Measurements from ENCODE around the gene CADM1.
A peak's percentile ranks its signal among the peaks of the same experiment; 100 is the strongest.

CADM1 gene

DNA sequence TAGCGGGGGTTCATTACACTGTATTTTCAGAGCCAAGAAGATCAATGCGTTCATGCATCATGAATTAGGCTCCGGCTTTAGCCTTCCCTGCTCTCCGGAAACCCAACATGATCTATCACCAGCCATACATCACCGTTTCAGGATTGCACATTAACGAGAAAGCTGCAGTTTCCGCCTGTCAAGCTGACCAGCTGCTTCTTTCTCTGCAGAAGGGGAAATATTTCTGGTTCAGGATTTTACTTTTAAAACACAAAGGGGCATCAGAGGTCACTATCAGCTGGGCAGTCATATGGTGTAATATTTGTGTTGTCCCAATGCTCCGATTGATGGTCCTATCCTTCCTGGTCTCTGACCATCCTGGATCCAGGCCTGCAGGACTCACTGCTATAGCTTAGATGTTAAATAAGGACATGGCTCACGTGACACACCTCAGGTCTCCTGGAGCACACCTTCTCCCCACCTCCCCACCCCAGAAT lies 21.4 kb upstream of the CADM1 start:
- no peaks in the 10 kb centered on the region for H3K4me1 Mint-ChIP-seq (ENCODE audit: low read depth)
- H3K36me3 Mint-ChIP-seq (ENCODE audit: low read depth): no peaks in the 10 kb centered on the region
- H3K4me3 Mint-ChIP-seq: no peak overlapping the region
- DNase-seq: no peak
- peaks cover 10% of the 10 kb centered on the region for H3K27me3 Mint-ChIP-seq
- no peak overlapping the region for H3K27ac Mint-ChIP-seq
- no peaks in the 10 kb centered on the region for H3K9me3 Mint-ChIP-seq

DNA sequence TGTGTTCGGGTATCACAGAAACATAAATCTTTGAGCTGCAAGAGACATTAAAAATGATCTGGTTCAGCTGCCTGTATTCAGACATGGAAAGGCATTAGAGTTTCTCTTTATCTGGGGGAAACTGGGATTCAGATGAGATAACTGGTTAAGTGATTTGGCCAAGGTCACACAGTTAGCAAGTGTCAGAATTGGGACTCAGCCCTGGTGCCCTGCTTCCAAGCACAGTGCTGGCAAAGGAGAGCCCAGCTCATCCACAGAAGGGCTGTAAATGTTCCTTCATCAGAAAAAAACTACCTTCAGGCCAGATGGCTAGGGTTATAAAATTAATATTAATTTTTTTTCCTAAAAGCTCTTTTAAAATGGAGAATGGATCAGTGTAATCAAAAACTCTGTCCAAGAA lies 20.4 kb upstream of the CADM1 start:
- H3K36me3 Mint-ChIP-seq (ENCODE audit: low read depth): no peaks in the 10 kb centered on the region
- H3K4me1 Mint-ChIP-seq (ENCODE audit: low read depth): no peaks in the 10 kb centered on the region
- H3K27me3 Mint-ChIP-seq: peaks cover 11% of the 10 kb centered on the region
- no peaks in the 10 kb centered on the region for H3K9me3 Mint-ChIP-seq
- DNase-seq: no peak
- no peak overlapping the region for H3K27ac Mint-ChIP-seq
- H3K4me3 Mint-ChIP-seq: no peak overlapping the region

DNA sequence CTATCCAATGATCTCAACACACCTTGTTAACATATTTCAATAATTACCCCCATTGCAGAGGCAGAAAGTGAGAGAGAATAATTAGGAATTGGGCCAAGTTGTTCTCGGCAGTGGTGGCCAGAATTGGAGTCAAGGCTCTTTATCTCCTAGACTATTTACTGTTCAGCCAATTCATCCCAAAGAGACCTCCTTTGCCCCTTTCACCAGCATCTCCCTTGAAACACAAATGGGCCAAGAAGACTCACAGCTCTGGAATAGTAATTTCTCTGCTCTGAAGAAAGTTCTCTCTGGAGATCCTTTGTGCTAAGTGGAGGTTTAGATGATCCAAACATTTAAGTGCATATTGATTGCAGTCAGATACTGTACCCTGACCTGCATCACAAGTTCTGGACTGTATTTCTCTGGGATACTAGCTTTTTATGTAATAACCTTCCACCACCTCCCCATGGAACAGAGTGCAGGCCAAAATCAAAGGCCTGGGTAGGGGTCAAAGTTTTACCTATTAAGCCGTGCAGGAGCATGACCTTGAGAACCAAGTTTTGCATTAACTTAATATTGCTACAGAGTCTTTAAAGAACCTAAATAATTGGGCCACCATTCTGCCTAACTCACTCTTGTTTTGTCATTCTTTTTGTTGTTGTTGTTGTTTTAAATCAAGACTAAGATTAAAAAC lies 19.6 kb upstream of the CADM1 start:
- DNase-seq: no peak
- Mint-ChIP-seq H3K36me3 (ENCODE audit: low read depth) (no peaks in the 10 kb centered on the region), H3K9me3 (no peaks in the 10 kb centered on the region), H3K27me3 (peaks cover 11% of the 10 kb centered on the region), H3K27ac (no peak overlapping the region), H3K4me1 (ENCODE audit: low read depth) (no peaks in the 10 kb centered on the region), H3K4me3 (no peak overlapping the region)

DNA sequence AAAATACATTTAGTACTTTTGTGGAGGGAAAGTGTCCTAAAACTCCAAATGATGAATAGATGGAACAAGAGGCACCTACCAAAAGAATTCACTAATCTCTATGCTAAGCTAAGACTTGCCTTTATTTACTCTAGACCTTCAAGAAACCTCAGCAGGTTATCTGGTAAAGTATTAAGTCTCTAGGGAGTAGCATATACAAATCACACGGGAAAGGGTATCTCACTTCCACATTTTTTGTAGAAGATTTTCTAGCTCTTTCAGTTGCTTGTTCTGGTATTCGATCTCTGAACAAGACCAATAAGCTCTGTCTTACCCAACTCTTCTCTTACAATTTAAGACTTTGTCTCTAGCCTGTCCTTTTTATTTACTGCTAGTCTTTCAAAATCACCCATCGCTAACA lies 18.1 kb upstream of the CADM1 start:
- no peak overlapping the region for H3K27ac Mint-ChIP-seq
- no peak overlapping the region for H3K4me3 Mint-ChIP-seq
- no peaks in the 10 kb centered on the region for H3K36me3 Mint-ChIP-seq (ENCODE audit: low read depth)
- no peaks in the 10 kb centered on the region for H3K9me3 Mint-ChIP-seq
- no peaks in the 10 kb centered on the region for H3K4me1 Mint-ChIP-seq (ENCODE audit: low read depth)
- peaks cover 11% of the 10 kb centered on the region for H3K27me3 Mint-ChIP-seq
- no peak for DNase-seq

DNA sequence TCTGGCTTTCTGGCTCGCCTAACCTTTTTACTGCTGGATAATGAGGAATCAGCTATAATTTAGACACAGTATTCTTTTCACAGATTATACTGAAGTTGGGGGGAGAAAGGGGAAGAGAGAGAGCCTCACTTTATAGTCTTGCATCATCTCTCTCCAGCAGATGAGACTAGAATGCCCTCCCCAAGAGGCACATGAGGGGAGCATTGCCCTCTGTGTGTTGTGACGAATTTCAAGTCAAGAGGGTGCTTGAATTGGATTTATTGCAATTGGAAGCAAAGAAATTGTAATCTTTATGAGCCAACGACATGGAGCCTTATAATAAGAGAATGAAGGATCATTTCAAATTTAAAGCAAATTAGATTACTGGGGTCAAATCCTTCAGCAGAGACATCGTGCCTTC lies 17.6 kb upstream of the CADM1 start:
- H3K27ac Mint-ChIP-seq: no peak overlapping the region
- H3K4me3 Mint-ChIP-seq: no peak overlapping the region
- peaks cover 11% of the 10 kb centered on the region for H3K27me3 Mint-ChIP-seq
- no peak for DNase-seq
- no peaks in the 10 kb centered on the region for H3K36me3 Mint-ChIP-seq (ENCODE audit: low read depth)
- no peaks in the 10 kb centered on the region for H3K4me1 Mint-ChIP-seq (ENCODE audit: low read depth)
- no peaks in the 10 kb centered on the region for H3K9me3 Mint-ChIP-seq

DNA sequence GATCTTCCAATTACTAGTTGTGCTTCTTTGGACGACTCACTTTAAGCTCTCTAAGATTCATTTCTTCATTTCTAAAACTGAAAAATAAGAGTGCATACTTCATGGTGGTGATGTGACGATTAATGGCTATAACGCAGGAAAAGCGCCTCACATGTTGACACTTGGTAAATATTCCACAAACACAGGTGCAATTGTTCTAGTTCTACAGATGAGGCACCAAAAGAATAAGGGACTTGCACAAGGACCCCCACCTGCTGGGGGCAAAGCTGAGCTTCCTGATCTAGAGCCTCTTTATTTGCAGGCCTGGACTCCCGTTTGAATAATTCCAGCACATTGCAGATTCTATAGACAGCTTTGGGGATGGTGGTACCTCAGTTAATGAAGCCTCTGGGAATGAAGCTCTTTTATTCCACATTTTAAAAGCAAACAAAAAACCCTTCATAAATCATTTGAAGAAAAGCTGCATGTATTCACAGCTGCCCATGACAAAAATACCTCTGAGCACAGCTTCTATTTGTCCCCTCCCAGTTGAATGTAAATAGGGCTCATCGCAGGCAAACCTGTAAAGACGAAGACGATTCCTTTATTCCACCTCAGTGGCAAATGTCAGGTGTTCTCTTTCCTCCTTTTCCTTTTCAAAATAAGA lies 14.9 kb upstream of the CADM1 start:
- no peak overlapping the region for H3K4me3 Mint-ChIP-seq
- H3K27ac Mint-ChIP-seq: no peak overlapping the region
- peaks cover 22% of the 10 kb centered on the region for H3K27me3 Mint-ChIP-seq
- no peak for DNase-seq
- H3K9me3 Mint-ChIP-seq: no peaks in the 10 kb centered on the region
- H3K4me1 Mint-ChIP-seq (ENCODE audit: low read depth): no peaks in the 10 kb centered on the region
- H3K36me3 Mint-ChIP-seq (ENCODE audit: low read depth): no peaks in the 10 kb centered on the region

DNA sequence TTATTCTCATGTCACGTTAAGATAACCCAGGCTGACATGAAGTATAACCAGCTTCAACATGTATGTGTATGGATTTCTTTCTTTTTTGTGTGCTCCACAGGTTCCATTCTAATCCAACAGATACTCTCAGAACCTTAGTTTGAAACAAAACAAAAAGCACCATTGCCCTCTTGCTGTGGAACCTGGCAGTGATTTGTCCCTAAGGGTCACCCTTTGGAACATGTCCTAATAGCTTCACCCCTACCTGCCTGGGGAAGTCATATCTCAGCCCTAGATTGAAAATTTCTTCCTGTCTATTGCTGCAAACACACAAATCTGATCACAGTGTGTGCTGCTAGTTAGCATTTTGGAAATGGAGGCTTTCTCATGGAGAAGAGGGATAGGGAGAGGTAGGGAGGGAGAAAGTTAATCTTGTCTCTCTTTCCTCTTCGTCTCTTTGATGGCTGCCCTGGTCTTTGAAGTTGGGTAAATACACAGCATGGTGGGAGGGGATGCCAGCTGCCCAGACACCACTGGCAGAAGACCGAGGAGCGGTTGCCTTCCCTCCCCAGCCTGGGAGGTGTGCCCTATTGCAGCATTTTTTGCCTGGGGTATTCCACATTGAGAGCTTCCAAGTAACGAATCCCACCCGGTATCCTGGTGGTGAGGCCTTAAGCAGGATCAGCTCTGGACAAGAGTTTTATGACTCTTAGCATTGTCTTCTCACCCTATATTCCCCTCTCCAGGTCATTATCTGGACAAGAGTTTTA lies 11.6 kb upstream of the CADM1 start:
- Mint-ChIP-seq H3K9me3 (no peaks in the 10 kb centered on the region), H3K36me3 (ENCODE audit: low read depth) (no peaks in the 10 kb centered on the region), H3K27me3 (peaks cover 24% of the 10 kb centered on the region), H3K4me3 (no peak overlapping the region), H3K27ac (no peak overlapping the region), H3K4me1 (ENCODE audit: low read depth) (no peaks in the 10 kb centered on the region)
- DNase-seq: no peak

DNA sequence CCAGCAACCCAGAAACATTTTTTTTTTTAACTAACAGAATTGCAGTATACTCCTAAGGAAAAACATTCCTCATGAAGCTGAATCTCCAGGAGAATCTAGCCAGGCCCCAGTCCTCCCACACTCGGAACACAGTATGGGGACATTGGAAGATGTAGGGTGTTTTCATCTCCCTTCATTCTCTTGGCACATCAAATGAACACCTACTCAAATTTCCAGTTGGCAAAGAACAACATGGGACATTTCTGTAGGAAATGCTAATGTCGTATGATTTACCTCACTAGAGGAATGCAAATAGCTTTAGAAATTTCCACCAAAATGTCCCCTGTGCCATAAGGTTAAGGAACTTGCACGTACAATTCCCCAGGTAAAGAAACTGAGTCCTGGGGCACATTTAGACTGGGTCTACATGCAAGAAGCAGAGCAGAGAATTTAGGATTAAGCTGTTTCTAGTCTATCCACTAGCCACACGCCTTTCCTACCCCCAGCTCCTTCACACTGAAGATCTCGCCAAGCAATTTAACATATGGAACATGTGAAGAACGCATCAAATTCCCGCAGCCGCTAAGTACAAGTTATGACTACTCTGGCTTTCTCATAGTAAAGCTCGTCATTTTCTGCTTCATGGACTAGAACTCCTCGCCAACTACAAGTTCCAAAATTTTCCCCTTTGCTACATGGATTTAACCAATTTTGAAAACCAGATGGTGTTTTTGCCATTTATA lies 2.9 kb upstream of the CADM1 start:
- H3K9me3 Mint-ChIP-seq: no peaks in the 10 kb centered on the region
- H3K36me3 Mint-ChIP-seq (ENCODE audit: low read depth): no peaks in the 10 kb centered on the region
- peaks cover 13% of the 10 kb centered on the region for H3K4me1 Mint-ChIP-seq (ENCODE audit: low read depth)
- no peak overlapping the region for H3K4me3 Mint-ChIP-seq
- H3K27me3 Mint-ChIP-seq: peaks cover 55% of the 10 kb centered on the region
- DNase-seq: no peak
- H3K27ac Mint-ChIP-seq: no peak overlapping the region

DNA sequence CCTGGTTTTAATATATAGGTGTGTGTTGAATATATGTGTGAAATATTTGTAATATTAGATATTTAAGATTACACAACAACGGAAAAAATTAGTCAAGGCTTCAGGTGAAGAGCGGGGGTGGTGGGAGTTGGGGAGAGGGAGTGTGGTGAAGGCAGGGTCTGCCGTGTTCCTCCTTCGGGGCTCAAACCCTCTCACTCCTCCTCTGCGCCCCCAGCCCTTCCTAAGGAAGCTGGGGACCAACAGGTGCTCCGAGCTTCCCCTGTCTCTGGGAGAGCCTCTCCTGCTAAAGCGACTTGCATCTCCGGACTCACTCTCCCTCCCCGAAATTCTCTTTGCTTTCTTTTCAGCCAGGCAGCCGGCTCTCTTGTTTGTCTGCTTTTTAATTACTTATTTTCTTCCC lies 960 bp upstream of the CADM1 start:
- peaks cover 51% of the 10 kb centered on the region for H3K27me3 Mint-ChIP-seq
- no peak overlapping the region for H3K27ac Mint-ChIP-seq
- DNase-seq: no peak
- H3K36me3 Mint-ChIP-seq (ENCODE audit: low read depth): no peaks in the 10 kb centered on the region
- H3K4me3 Mint-ChIP-seq: peak overlapping the region; percentile 74
- H3K4me1 Mint-ChIP-seq (ENCODE audit: low read depth): peaks cover 13% of the 10 kb centered on the region
- no peaks in the 10 kb centered on the region for H3K9me3 Mint-ChIP-seq

DNA sequence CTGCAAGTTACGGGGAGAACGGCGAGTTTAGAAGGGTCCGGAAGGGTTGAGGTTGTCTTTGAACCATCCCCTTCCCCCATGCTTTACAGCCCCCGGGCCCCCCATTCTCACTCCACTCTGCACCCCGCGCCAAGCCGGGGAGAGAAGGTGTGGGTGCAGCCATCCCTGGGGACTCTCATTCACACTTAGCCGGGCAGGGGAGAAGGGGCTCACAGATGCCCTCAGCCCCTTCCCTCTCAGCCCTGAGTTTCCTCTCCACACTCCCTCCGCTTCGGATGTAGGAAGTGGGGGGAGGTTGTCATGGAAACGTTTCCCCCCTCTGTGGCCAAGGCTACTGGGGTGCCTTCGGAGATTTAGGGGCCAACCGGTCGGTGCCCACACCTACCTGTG lies 334 bp downstream of the CADM1 start:
- H3K27me3 Mint-ChIP-seq: peaks cover 49% of the 10 kb centered on the region
- peak overlapping the region; percentile 66 for H3K4me3 Mint-ChIP-seq
- peaks cover 13% of the 10 kb centered on the region for H3K4me1 Mint-ChIP-seq (ENCODE audit: low read depth)
- H3K36me3 Mint-ChIP-seq (ENCODE audit: low read depth): no peaks in the 10 kb centered on the region
- H3K9me3 Mint-ChIP-seq: no peaks in the 10 kb centered on the region
- no peak overlapping the region for H3K27ac Mint-ChIP-seq
- no peak for DNase-seq

DNA sequence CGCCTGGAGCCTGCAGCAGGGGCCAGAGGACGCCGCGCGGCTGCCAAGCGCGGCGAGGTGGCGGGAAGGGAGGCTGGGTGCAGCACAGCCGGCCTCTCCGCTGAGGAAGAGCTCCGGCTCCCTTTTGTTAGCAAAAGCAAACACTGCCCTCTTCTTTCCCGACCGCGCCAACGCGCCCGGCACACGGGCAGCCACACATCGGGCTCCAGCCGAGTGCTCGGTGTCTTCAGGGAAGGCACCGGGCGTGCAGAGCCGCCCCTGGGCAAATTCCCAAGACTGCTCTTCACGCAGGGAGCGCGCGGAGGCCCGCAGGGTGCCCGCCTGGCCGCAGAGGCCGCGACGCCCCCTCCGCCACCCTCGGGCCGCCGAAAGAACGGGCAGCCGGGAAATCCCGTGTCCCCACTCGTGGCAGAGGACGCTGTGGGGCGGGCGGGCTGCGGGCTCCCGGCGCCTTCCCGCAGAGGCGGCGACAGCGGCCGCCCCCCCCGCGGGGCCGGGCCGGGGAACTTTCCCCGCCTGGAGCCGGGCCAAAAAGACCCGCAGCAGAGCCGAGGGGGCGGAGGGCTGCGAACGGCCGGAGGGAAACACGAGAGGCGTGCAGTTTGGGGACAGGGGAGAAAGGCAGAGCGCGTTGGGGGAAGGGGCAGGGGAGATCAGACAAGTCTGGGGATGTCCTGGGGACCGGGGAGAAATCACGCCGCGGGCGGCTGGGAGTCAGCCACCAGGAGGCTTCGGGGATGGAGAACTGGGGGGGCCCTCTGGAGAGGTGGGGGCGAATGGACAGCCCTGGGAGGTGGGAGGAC lies 931 bp downstream of the CADM1 start:
- no peaks in the 10 kb centered on the region for H3K36me3 Mint-ChIP-seq (ENCODE audit: low read depth)
- H3K4me1 Mint-ChIP-seq (ENCODE audit: low read depth): peaks cover 13% of the 10 kb centered on the region
- no peak overlapping the region for H3K27ac Mint-ChIP-seq
- peak; percentile 42 for DNase-seq
- peak overlapping the region; percentile 66 for H3K4me3 Mint-ChIP-seq
- no peaks in the 10 kb centered on the region for H3K9me3 Mint-ChIP-seq
- H3K27me3 Mint-ChIP-seq: peaks cover 52% of the 10 kb centered on the region

DNA sequence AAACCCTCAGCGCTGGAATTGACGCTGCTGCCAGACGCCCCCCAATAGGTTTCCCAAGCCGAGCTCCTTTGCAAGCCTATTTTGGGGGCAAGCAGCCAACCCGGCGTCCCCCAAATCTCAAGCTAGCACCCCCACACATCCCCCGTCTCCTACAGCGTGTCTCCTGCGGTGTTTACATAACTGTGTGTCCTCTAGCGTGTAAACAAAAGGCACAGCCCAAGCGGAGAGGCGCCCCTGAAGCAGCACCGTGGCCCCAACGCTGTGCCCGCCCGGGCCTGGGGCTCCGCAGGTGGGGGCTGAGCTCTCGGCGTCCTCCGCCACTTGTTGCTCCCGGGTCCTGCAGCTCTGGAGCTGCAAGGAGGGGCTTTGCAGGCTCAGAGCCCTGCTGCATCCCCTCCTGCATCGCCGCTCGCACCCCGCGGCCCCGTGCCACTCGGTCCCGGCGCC lies 1.6 kb downstream of the CADM1 start:
- Mint-ChIP-seq H3K36me3 (ENCODE audit: low read depth) (no peaks in the 10 kb centered on the region), H3K4me1 (ENCODE audit: low read depth) (peaks cover 13% of the 10 kb centered on the region), H3K4me3 (no peak overlapping the region), H3K9me3 (no peaks in the 10 kb centered on the region), H3K27me3 (peaks cover 51% of the 10 kb centered on the region), H3K27ac (no peak overlapping the region)
- DNase-seq: no peak

DNA sequence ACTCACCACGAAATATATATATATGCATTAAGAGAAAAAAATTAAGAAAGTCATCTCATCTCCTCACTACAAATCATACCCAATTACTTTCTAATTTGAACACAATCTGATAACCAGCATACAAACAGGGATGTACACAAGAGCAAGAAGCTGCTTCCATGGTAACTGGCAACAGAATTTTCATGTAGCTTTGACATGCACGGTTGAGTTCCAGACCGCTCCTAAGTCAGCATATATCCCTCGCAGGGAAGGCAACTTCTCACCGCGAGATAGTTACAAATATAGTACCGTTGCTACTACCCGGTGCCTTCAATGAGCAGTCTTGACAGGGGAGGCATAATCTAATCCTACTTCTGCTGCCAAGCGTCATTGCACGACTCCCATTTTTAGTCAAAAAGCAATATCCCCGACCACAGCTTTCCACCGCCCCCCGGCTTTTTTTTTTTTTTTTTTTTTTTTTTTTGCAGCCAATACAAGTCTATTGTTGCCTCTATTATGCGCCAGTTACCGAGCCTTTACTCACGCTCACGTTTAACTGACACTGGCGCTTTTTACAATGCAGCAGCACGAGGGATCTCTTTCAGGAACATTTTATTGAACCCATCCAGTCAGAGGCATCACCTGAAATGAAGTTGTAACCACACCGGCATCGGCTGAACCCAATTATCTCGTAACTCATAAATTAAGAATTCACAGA lies 2.2 kb downstream of the CADM1 start:
- Mint-ChIP-seq H3K4me3 (no peak overlapping the region), H3K9me3 (no peaks in the 10 kb centered on the region), H3K36me3 (ENCODE audit: low read depth) (no peaks in the 10 kb centered on the region), H3K27ac (no peak overlapping the region), H3K4me1 (ENCODE audit: low read depth) (peaks cover 13% of the 10 kb centered on the region), H3K27me3 (peaks cover 50% of the 10 kb centered on the region)
- DNase-seq: no peak
